HK-2 (cell line): ENCODE data around the gene FOXB2.
"Not testable (repeated sequence)": the region's sequence is repeated elsewhere in the genome, so short reads cannot be mapped to it uniquely, and the experiment has no call there.

Experiments used
- DNase-seq: peaks from one replicate; pipeline ENCODE4 v3.0.0-alpha.2; 2018; ENCODE audit not compliant: unreplicated experiment

Gene FOXB2

DNA sequence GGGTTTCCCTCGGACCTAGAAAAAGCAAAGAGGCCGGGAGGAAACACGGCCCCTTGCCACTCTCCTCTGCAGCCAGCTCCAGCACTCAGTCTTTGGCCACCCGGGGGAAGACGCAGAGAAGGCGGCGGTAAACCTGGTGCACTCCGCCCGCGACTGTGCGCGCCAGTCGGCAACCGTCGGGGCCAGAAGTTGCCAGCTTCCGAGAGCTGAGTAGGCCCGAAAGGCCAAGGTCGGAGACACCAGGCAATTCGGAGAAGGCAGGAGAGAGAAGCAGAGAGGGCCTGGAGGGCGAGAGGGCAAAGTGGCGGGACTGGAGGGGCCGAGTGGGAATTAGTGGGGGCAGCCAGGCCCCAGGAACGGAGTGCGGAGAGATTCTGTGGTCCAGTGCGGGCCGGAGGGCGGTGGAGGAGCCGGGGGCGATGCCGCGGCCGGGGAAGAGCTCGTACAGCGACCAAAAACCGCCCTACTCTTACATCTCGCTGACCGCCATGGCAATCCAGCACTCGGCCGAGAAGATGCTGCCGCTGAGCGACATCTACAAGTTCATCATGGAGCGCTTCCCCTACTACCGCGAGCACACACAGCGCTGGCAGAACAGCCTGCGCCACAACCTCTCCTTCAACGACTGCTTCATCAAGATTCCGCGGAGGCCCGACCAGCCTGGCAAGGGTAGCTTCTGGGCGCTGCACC lies at the start of gene FOXB2:
FOXB2 (plus strand) TSS at position 420 of the 690 bp plus-strand sequence; CDS start at position 420, 0 bp downstream.
- DNase-seq = no peak

GRCh38 chr9:76969716-76970115 lies 49.7 kb upstream of the FOXB2 start:
- DNase-seq = no peak

DNA sequence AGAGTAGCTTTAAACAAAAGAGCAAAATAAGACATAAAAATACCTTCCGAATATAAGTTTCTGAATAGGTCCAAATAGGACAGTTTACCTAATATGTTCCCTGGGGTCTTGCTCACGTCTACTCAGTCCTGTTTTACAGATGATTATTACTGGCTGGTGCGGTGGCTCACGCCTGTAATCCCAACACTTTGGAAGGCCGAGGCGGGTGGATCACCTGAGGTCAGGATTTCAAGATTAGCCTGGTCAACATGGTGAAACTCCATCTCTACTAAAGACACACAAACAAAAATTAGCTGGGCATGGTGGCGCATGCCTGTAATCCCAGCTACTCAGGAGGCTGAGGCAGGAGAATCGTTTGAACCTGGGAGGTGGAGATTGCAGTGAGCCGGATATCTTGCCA lies 40.6 kb upstream of the FOXB2 start:
- not testable (repeated sequence) for DNase-seq

DNA sequence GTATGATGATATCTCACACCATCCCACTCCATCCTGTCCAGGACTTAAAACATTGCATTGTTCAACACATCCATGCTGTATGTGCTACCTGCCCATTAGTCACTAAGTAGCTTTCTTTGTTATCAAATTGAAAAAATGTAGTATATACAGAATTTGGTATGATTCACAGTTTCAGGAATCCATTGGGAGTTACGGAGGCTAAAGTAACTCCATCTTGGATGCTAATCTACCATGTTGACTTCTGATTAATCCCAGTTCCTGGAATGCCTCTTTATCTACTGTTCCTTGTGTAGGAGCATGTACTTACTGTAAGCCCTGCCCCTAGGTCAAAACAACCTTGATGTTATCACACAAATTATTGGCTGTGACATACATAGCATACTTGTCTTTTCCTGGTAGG lies 38.9 kb upstream of the FOXB2 start:
- no peak for DNase-seq

DNA sequence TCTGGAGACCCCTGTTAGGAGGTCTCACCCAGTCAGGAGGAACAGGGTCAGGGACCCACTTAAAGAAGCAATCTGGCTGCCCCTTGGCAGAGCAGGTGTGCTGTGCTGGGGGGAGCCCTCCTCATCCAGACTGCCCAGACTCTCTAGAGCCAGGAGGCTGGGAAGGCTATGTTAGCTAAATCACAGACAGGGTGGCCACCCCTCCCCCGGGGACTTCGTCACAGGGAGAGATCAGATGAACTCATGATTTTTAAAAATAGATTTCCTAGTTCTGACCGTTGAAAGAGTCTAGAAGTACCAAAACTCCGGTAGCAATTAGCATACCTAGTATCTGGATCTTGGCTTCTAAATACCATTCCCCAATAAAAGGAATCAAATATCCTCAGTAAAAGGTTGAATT lies 35.0 kb upstream of the FOXB2 start:
- no peak for DNase-seq

- DNase-seq = no peak
Observed at GRCh38 chr9:76985581-76985980, 33.9 kb upstream of the FOXB2 start.

GRCh38 chr9:76987594-76988200 lies 31.8 kb upstream of the FOXB2 start:
- no peak for DNase-seq

GRCh38 chr9:76988941-76989340 lies 30.5 kb upstream of the FOXB2 start:
- no peak for DNase-seq

GRCh38 chr9:76989501-76989900 lies 30.0 kb upstream of the FOXB2 start:
- no peak for DNase-seq

DNA sequence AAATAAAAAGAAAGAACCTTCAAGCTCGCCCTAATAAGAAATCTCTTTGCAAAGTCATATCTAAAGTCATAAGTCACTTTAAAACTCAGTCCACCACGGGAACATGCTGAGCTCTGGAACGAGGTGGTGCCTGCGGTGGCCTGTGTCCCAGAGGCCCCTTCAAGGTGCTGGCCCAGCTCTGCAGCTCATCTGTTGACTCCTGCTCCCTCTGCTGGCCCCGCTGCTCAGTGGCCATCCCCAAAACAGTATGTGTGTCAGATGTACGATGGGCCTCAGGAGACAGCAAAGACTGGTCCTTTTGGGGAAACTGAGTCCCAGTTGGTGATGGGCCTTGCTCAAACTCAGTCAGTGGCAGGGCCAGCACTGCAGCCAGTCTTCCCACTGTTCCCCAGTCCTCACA lies 22.8 kb upstream of the FOXB2 start:
- DNase-seq = no peak

DNA sequence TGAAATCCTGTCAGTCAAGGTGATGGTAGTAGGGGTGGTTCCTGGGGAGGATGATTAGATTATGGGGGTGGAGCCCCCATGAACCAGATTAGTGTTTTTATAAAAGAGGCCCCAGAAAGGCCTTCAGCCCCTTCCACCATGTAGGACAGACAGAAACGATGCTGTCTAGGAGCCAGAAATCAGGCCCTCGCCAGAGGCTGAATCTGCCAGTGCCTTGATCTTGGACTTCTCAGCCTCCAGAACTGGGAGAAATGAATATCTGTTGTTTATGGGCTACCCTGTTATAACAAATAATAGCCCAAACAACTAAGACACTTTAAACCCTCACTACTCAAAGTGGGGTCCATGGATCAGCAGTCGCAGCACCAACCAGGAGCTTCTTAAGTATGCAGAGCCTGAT lies 20.2 kb upstream of the FOXB2 start:
- no peak for DNase-seq

- no peak for DNase-seq
Observed at GRCh38 chr9:77000330-77000729, 19.1 kb upstream of the FOXB2 start.

DNA sequence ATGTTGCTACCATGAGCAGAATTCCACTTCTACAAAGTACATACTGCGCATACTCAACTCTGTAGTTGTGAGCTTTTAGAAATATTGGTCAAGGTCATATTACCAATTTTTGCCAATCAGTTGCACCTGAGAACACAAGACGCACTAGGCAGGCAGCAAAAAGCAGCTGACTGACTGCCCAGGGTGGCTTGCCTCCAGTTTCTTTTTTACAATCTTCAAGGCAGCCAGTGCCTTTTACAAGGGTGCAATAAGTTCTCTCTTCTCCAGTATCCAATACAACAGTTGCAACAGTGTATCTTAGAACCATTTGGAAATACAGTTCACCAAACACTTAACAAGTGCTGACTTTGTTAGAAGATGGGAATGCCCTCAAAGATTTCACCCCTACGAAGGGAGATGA lies 16.1 kb upstream of the FOXB2 start:
- no peak for DNase-seq

- DNase-seq = no peak
Observed at GRCh38 chr9:77005216-77005615, 14.2 kb upstream of the FOXB2 start.

DNA sequence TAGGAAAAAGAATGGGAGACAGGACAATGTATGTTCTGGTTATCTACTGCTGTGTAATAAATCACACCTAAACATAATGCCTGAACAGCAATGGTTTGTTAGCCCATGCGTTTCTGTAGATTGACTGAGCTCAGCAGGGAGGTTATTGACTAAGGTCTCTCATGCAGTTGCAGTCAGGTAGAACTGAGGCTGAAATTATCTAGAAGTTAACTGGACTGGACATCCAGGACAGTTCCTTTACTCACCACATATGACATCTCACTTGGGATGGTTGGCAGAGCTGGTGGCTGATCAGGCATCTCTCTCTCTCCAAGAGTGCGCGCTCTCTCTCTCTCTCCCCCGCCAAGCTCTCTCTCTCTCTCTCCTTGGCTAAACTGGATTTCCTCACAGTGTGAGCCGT lies 8.9 kb upstream of the FOXB2 start:
- DNase-seq = no peak

DNA sequence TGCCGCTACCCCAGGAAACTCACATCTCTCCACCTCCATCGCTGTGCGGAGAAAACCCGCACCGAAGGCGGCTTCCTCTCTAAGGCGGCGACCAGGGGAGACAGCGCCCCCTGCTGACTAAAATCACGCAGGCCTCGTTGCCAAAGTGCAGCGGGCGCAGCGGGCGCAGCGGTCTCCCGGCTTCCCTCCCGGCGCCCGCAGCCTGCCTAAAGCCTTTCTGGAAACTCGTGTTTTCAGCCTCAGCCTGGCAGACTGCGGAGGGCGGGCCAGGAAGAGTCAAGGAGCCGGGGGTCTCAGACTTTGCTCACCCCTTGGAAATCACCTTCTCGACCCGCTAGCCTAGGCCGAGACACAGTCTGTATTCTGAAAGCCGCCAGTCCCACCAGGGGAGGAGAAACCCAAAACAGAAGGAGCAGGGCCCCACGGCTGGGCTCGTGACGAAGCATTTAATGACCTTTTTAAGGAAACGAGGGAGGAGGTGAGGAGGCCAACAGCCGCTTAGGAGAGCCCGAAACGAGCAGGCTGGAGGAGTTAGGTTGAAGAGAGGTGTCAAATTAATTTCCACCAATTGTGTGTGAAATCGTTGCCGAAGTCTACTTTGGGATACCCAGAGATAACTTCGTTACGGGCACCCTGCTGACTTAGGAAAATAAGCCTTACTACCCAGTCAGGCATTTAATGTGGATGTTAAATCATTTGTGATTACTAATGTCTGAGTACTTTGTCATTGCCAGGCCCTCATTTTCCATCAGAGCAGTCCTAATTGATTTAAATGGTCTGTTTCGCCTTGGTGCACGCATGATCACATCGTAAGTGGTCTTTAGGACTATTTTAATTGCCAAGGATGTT lies 7.3 kb upstream of the FOXB2 start:
- DNase-seq = peak; percentile 40

DNA sequence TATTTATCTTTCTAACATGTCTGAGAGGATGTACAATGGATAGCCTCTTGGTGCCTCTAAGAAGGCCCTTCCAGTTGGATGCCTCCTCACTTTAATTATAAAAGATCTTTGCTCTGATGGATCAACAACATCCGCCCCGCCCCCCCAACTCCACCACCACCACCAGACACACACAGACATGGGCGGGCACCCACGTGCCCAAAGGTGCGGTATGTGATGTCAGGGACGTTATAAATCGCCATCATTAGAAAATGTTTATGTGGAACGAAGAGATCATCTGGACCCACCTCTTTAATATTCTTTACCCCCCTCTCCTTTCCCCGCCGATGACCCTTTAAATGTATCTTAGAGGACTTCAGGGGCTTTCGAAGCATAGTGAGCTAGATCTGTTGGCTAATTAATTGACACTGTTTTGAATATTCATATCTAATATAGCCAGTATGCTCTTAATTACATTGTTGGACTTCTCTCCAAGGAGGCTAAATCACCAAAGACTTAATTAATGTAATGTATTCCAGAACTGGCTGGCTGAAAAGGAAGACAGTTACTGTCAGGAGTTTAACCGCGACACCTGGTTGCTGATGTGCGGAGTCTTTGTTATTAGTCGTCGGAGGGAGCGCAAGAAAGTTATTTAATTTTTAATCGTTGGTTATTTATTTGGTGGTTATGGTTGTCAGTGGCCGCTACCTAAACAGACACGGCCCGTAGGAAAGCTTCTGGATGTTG lies 6.1 kb upstream of the FOXB2 start:
- DNase-seq = no peak

- no peak for DNase-seq
Observed at GRCh38 chr9:77013932-77014596, 5.4 kb upstream of the FOXB2 start.

DNA sequence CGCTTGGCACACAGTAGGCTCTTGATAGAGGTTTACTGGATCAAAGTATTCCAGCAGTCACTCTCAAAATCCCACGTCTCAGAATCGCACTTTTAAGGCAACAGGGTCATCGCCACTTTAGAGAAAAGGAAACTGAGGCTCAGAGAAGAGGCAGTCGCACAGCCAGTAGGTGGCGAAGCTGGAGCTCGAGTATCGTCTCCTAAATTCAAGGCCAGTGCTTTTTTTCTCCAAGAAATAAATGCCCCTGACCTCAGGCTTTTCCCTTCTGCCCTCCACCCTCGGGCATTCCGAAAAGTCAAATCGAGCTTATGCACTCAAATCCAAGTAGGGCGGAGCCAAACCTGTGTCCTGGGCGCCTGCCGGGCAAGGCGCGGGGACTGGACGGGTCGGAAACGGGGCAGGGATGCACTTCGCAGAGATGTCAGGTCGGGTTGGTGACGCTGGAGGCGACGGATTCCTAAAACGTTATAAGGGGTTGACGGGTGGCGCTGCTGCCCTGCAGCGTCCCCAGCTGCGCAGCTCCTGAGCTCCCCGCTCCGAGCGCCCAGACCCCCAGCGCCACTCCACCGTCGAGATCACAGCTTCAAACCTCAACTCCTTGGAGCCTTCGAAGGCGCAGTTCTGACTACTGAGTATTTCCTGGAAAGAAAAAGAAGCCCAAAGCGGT lies 4.7 kb upstream of the FOXB2 start:
- no peak for DNase-seq

DNA sequence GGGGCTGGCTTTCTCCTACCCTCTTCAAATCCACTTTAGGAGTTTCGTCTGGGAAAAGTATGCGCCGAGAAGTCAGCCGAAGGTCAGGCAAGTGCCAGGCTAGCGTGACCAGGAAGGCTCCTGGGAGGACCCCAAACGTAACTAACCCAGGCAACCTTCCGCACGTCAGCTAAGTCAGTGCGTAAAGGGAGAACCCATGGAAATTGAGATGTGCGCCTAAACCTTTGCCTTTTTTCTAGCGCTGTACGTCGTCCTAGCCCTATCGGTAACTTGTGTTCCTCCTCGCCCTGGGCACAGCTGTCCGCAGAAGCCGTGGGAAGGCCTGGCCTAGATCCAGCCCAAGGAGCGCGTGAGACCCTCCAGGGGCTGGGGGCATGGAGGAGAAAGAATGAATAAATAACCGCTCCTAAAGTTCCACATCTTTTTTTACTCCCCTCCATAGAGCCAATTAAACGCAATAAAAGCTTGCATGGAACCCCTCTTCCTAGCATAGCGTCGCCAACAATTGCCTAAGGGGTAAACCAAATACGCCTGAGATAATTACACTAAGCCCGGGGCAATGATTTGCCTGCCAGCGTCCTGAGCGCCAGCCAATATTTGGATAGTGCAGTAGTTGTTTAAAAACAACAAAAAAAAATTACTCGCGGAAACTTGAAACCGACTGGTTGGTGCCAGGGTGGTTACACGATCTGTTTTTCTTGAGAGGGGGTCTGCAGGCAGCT lies 4.0 kb upstream of the FOXB2 start:
- no peak for DNase-seq
